Adrenal gland (tissue), 12 donors: ENCODE measurements around the gene UST. TPM values are rescaled to one million over a fixed set of nuclear protein-coding genes. Genes with fewer than 3 reads are reported as not detected.

Source experiments
- DNase-seq, 7 donors: peaks; one replicate each; pipeline ENCODE4 v3.0.0-alpha.2; 2019 to 2020
- H3K27ac ChIP-seq, 5 donors: fragments of 200-600 bp; sonication (generic) in 4 of 5; 1 replicate in 3 of 5; 2 replicates in 2 of 5; pipeline versions ENCODE4 v1.5.1 to v1.8.0; 2016 to 2020; ENCODE audit warnings: mild to moderate bottlenecking in 1 of 5
- H3K27me3 ChIP-seq: fragments of 200-600 bp; 2 replicates; pipeline ENCODE4 v1.8.0; 2021
- H3K36me3 ChIP-seq, 2 donors: fragments of 200-600 bp; replicated peaks in 1 of 2; 1 replicate in 1 of 2; 2 replicates in 1 of 2; pipeline versions ENCODE4 v1.5.1 to v1.8.0; 2018 to 2022
- H3K4me1 ChIP-seq, 2 donors: fragments of 200-600 bp; replicated peaks in 1 of 2; 1 replicate in 1 of 2; 2 replicates in 1 of 2; pipeline versions ENCODE4 v1.5.1 to v1.8.0; 2018 to 2021
- H3K4me3 ChIP-seq, 4 donors: fragments of 200-600 bp; sonication (generic) in 3 of 4; one replicate each; pipeline ENCODE4 v1.5.1; 2016 to 2018
- H3K9me3 ChIP-seq, 3 donors: fragments of 200-600 bp; sonication (generic) in 1 of 3; replicated peaks in 1 of 3; 1 replicate in 2 of 3; 2 replicates in 1 of 3; pipeline versions ENCODE4 v1.5.1 to v1.8.0; 2016 to 2021
- POLR2A ChIP-seq, 2 donors: fragments of 450-650 bp; IDR thresholded peaks; one replicate each; pipeline ENCODE4 v1.6.1; 2017; ENCODE audit warnings: antibody characterized with exemption in 2 of 2, mild to moderate bottlenecking in 2 of 2, moderate library complexity in 1 of 2
- WGBS, 4 donors: extraction: QIAGEN DNeasy Blood & Tissue Kit in 2 of 4; methylation state at CpG; one replicate each; pipeline versions ENCODE4 v1.1.5 to v1.1.7; 2013 to 2017; 5-methylcytosine and 5-hydroxymethylcytosine counted together
- intact Hi-C, 2 donors: fragments of 100-400 bp; cut with DNase I; formaldehyde crosslinking; loops; one replicate each; pipeline versions ENCODE4 v1.14.1 to v1.15.0; 2022 to 2023
- polyA plus RNA-seq, 3 donors: library from polyadenylated mRNA; stranded (reverse); fragments of 200-250 nt in 2 of 3; fragments of 350-450 nt in 1 of 3; fragmentation: Illumina TruSeq in 1 of 3; extraction: RNeasy Lipid Tissue Mini Kit (QIAGEN cat#74804) in 1 of 3; gene quantifications; one replicate each; pipeline ENCODE4 v1.2.3, GENCODE V29; 2013 to 2014
- total RNA-seq, 9 donors: library from RNA; depleted of rRNA in 4 of 9; stranded (reverse); fragments of >200 nt in 4 of 9; fragments of 120-200 nt in 1 of 9; fragmentation: NEBNext Ultra II Directional in 1 of 9; extraction: Animal tissue kit (Norgen Biotek cat#: 25700) in 1 of 9; gene quantifications; one replicate each; pipeline versions ENCODE4 v1.1.0 to v1.2.4, GENCODE V29; 2013 to 2023
- TF ChIP-seq, protein P1 (sequence below), 6 experiments: fragments of 450-650 bp in 4 of 6; fragments of 200-600 bp in 2 of 6; sonication (generic) in 1 of 6; IDR thresholded peaks; 1 replicate in 5 of 6; 2 replicates in 1 of 6; pipeline versions ENCODE4 v1.5.1 to v1.8.0; 2016 to 2021; ENCODE audit warnings: antibody characterized with exemption in 6 of 6, mild to moderate bottlenecking in 2 of 6, moderate library complexity in 1 of 6
- donor health status: healthy with polysubstance abuse.
- donor health status: Bipolar disorder and iron deficiency.
- donor health status: DM: yes; HTN: yes; CAD: no.
- donor health status: DM: no; HTN: no; CAD: no.
- donor health status: DM: no; HTN: no; CAD: no.
- donor health status: DM: yes; HTN: yes; CAD: no.

The UST gene
- total and polyA plus RNA-seq, 12 donors = 5.9 to 37.4 (median 18.3) TPM

DNA sequence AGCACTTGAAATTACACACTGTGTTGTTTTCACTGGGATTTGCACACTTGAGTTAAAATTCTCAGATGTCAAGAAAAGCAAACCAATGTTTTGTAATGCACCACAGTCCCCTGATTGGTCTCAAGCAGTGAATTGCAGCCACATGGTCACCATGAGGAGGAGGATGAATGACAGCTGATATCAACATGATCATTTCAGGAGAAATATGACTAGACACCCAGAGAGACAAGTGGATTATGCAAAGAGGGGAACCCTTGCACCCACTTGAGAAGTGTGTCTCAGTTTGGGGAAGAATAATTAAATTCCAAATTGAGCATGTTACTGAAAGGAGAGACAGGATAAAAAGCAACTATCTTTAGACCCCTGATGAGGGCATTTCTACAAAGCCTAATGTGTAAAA lies 69.3 kb downstream of the UST start:
- no peaks in the 10 kb centered on the region for H3K9me3 ChIP-seq
- intact Hi-C loops = no loop called here
- no peak overlapping the region for H3K27ac ChIP-seq
- DNase-seq = no peak
- no peaks in the 10 kb centered on the region for H3K36me3 ChIP-seq
- TF ChIP-seq, protein P1, sequence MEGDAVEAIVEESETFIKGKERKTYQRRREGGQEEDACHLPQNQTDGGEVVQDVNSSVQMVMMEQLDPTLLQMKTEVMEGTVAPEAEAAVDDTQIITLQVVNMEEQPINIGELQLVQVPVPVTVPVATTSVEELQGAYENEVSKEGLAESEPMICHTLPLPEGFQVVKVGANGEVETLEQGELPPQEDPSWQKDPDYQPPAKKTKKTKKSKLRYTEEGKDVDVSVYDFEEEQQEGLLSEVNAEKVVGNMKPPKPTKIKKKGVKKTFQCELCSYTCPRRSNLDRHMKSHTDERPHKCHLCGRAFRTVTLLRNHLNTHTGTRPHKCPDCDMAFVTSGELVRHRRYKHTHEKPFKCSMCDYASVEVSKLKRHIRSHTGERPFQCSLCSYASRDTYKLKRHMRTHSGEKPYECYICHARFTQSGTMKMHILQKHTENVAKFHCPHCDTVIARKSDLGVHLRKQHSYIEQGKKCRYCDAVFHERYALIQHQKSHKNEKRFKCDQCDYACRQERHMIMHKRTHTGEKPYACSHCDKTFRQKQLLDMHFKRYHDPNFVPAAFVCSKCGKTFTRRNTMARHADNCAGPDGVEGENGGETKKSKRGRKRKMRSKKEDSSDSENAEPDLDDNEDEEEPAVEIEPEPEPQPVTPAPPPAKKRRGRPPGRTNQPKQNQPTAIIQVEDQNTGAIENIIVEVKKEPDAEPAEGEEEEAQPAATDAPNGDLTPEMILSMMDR (IDR thresholded peaks at IDR 0.05) = no peak
- TF ChIP-seq POLR2A (IDR thresholded peaks at IDR 0.05) = no peak
- no peak overlapping the region for H3K4me3 ChIP-seq
- no peaks in the 10 kb centered on the region for H3K27me3 ChIP-seq
- H3K4me1 ChIP-seq = no peaks in the 10 kb centered on the region

DNA sequence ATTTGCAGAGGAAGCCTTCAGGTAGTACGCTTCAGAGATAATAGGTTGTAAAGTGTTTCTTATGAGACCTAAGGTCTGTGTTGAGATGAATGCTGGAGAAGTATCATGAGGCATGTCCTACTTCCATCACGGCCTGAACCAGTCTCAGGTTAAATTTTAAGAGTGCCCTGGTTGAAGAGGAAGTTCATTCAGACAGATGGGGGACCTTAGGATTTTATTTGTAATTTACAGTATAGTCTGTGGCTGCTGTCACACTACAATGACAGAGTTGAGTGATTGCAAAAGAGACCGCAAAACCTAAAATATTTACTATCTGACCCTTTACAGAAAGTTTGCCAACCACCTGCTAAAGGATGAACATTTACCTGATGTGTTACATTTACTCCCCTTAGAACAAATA lies 70.9 kb downstream of the UST start:
- no peaks in the 10 kb centered on the region for H3K9me3 ChIP-seq
- 78 to 87% (median 83%) methylated on average over 3 of the region's 3 CpGs for WGBS, 4 donors

DNA sequence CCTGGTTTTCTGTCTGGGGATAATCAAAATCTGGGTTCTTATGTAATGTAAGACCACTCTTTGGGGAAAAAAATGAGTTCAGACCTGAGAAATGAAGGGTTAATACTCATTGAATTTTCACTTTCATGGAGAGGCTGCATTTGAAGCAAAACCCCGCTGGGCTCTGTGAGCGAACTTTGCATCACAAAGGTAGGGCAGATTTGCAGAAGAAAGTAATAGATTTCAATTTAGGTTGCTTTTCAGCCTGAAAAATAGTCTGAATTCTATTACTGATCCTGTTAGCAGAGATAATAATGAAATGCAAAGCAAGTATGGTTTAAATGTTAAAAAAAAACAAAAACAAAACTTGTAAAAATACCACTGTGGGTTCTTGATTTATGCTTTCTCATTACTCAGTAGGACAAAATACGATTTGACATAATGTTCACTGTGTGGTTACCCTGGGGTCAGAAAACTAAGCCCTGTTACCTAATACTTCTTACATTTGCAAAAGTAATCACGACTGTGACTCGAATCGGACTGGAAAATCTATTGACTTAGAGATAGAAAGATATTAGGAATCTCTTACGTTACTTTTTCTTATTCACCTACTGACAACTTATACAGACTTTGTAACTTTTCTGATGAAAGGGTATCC lies 72.2 kb downstream of the UST start:
- TF ChIP-seq, protein P1 (IDR thresholded peaks at IDR 0.05) = no peak
- no peak for TF ChIP-seq POLR2A (IDR thresholded peaks at IDR 0.05)
- Histone ChIP-seq H3K27me3 (no peaks in the 10 kb centered on the region), H3K4me1 (no peaks in the 10 kb centered on the region), H3K9me3 (no peaks in the 10 kb centered on the region), H3K4me3 (no peak overlapping the region), H3K36me3 (no peaks in the 10 kb centered on the region), H3K27ac (no peak overlapping the region)
- DNase-seq = no peak
- intact Hi-C loops = no loop called here
- WGBS, 4 donors = 67 to 82% (median 73%) methylated on average over 7 of the region's 7 CpGs

More for the DNA sequence above, 70.9 kb downstream of the UST start:
- TF ChIP-seq POLR2A (IDR thresholded peaks at IDR 0.05) = no peak
- TF ChIP-seq, protein P1 (IDR thresholded peaks at IDR 0.05) = no peak
- Histone ChIP-seq H3K27me3 (no peaks in the 10 kb centered on the region), H3K4me1 (no peaks in the 10 kb centered on the region), H3K4me3 (no peak overlapping the region), H3K36me3 (no peaks in the 10 kb centered on the region), H3K27ac (no peak overlapping the region)
- intact Hi-C loops = no loop called here
- no peak for DNase-seq

DNA sequence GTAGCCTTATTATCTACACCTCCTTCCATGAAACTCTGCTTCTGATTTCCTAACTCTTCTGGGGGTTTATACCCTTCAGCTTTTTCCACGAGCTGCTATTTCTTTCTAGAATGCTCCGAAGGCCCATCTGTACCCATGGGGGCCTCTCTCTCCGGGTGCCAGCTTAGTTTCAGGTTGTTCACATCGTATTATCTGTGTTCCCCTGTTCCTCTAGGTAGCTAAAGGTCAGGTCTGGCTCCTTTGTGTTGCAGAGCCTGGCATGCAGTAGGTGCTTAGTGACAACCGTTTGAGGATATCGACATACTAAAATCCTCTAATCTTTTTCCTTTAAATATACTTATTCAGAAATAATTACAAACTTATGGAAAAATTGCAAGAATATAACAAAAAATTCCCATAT lies 73.0 kb downstream of the UST start:
- intact Hi-C loops = no loop called here
- no peak for TF ChIP-seq POLR2A (IDR thresholded peaks at IDR 0.05)
- TF ChIP-seq, protein P1 (IDR thresholded peaks at IDR 0.05) = no peak
- H3K4me1 ChIP-seq = no peaks in the 10 kb centered on the region
- H3K27me3 ChIP-seq = no peaks in the 10 kb centered on the region
- WGBS, 4 donors = 83 to 89% (median 86%) methylated on average over 6 of the region's 6 CpGs
- no peaks in the 10 kb centered on the region for H3K9me3 ChIP-seq
- no peak overlapping the region for H3K4me3 ChIP-seq
- no peak overlapping the region for H3K27ac ChIP-seq
- no peak for DNase-seq
- no peaks in the 10 kb centered on the region for H3K36me3 ChIP-seq
